Astrocyte (in vitro differentiated cells and primary cell): ENCODE data around the gene DOCK1. TPM values are rescaled to one million over a fixed set of nuclear protein-coding genes. Genes with fewer than 3 reads are reported as not detected.
"Not testable (repeated sequence)": the region's sequence is repeated elsewhere in the genome, so short reads cannot be mapped to it uniquely, and the experiment has no call there.

Experiments
- DNase-seq: peaks from one replicate; pipeline ENCODE4 v3.0.0-alpha.2; 2010; ENCODE audit warnings: low read depth
- FAIRE-seq: peaks from 2 replicates; lab custom pipeline; 2011; peaks lifted over from hg19 to GRCh38; lab: Jason Lieb, UNC
- H2AFZ ChIP-seq: 2 replicates; pipeline ENCODE4 v1.6.0; 2012; ENCODE audit warnings: low read depth, low read length, inconsistent platforms
- H3K27ac ChIP-seq: 2 replicates; pipeline ENCODE4 v1.5.1; 2011; ENCODE audit warnings: low read depth, low read length, inconsistent platforms
- H3K27me3 ChIP-seq: 2 replicates; pipeline ENCODE4 v1.6.0; 2011; ENCODE audit warnings: low read length, inconsistent platforms; ENCODE audit not compliant: insufficient read depth
- H3K36me3 ChIP-seq: 2 replicates; pipeline ENCODE4 v1.5.1; 2011; ENCODE audit warnings: low read length, inconsistent platforms; ENCODE audit not compliant: insufficient read depth
- H3K4me1 ChIP-seq: 2 replicates; pipeline ENCODE4 v1.5.1; 2011; ENCODE audit warnings: low read length, inconsistent platforms; ENCODE audit not compliant: insufficient read depth
- H3K4me2 ChIP-seq: 2 replicates; pipeline ENCODE4 v1.6.0; 2012; ENCODE audit warnings: low read length, inconsistent platforms
- H3K4me3 ChIP-seq: 2 replicates; pipeline ENCODE4 v1.5.1; 2011; ENCODE audit warnings: low read depth, mild to moderate bottlenecking, low read length, inconsistent platforms; ENCODE audit not compliant: insufficient read depth
- H3K79me2 ChIP-seq: 2 replicates; pipeline ENCODE4 v1.6.0; 2012; ENCODE audit warnings: mild to moderate bottlenecking, low read length, inconsistent platforms; ENCODE audit not compliant: insufficient read depth
- H3K9ac ChIP-seq: 2 replicates; pipeline ENCODE4 v1.6.0; 2012; ENCODE audit warnings: mild to moderate bottlenecking, low read length, inconsistent platforms
- H3K9me3 ChIP-seq: 2 replicates; pipeline ENCODE4 v1.5.1; 2012; ENCODE audit warnings: low read depth, mild to moderate bottlenecking, low read length, inconsistent platforms; ENCODE audit not compliant: insufficient read depth
- H4K20me1 ChIP-seq: 2 replicates; pipeline ENCODE4 v1.6.0; 2012; ENCODE audit warnings: low read length, inconsistent platforms; ENCODE audit not compliant: insufficient read depth
- H3K27ac Mint-ChIP-seq: one replicate; pipeline ENCODE4 v1.8.0; 2021; ENCODE audit warnings: mild to moderate bottlenecking, mixed read lengths; ENCODE audit not compliant: unreplicated experiment
- H3K27me3 Mint-ChIP-seq: one replicate; pipeline ENCODE4 v1.8.0; 2021; ENCODE audit warnings: low read depth, mixed read lengths; ENCODE audit not compliant: unreplicated experiment
- H3K36me3 Mint-ChIP-seq: one replicate; pipeline ENCODE4 v1.8.0; 2021; ENCODE audit warnings: low read depth, mixed read lengths; ENCODE audit not compliant: unreplicated experiment
- H3K4me1 Mint-ChIP-seq: one replicate; pipeline ENCODE4 v1.8.0; 2021; ENCODE audit warnings: low read depth, mixed read lengths; ENCODE audit not compliant: unreplicated experiment
- H3K4me3 Mint-ChIP-seq: one replicate; pipeline ENCODE4 v1.8.0; 2021; ENCODE audit warnings: mild to moderate bottlenecking, moderate library complexity, mixed read lengths; ENCODE audit not compliant: unreplicated experiment
- H3K9me3 Mint-ChIP-seq: one replicate; pipeline ENCODE4 v1.8.0; 2021; ENCODE audit warnings: mild to moderate bottlenecking, mixed read lengths; ENCODE audit not compliant: unreplicated experiment
- EZH2 ChIP-seq: IDR thresholded peaks from 2 replicates; pipeline ENCODE4 v1.6.1; 2012; ENCODE audit warnings: mild to moderate bottlenecking, low read length, inconsistent platforms; ENCODE audit not compliant: insufficient read depth
- total RNA-seq: library from RNA; stranded (reverse); gene quantifications from 2 replicates; pipeline ENCODE4 v1.2.1, GENCODE V29; 2021
- TF ChIP-seq, protein P1 (sequence below): IDR thresholded peaks from 2 replicates; pipeline ENCODE4 v1.5.1; 2011; ENCODE audit warnings: low read depth, mild to moderate bottlenecking, inconsistent platforms, low read length, moderate library complexity; ENCODE audit not compliant: insufficient read depth

Gene DOCK1
- total RNA-seq, 1 donor from 2014 or later: 42.5 TPM

DNA sequence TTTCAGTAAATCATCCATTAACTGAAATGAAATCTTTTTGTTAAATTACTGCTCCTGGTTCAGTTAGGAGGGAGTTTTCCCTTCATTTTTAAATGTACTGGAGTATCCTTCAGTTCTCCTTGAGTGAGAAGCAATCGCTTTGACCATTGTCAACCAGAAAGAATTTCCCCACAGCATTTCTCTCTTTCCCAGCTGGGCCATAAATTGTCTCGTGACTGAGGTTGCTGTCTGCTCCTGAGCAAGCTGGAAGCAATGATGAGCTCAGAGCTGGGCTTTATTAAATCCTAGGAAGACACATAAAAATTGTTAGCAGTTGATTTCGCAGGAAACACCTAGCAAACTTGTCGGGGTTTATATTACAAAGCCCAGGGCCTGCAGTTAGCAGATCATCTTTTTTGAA is 393.2 kb downstream of the DOCK1 start:
- Histone ChIP-seq H3K4me3 (no peak overlapping the region), H2AFZ (no peak overlapping the region), H3K4me1 (no peaks in the 10 kb centered on the region), H3K79me2 (no peaks in the 10 kb centered on the region), H3K9ac (no peak overlapping the region), H3K27me3 (no peaks in the 10 kb centered on the region), H3K36me3 (no peaks in the 10 kb centered on the region), H3K9me3 (no peaks in the 10 kb centered on the region), H3K4me2 (no peak overlapping the region), H4K20me1 (peaks cover 18% of the 10 kb centered on the region), H3K27ac (no peak overlapping the region)
- no peak for FAIRE-seq
- H3K27ac Mint-ChIP-seq: no peak overlapping the region
- peaks cover 8% of the 10 kb centered on the region for H3K4me1 Mint-ChIP-seq
- no peak for DNase-seq
- peaks cover 14% of the 10 kb centered on the region for H3K36me3 Mint-ChIP-seq
- H3K9me3 Mint-ChIP-seq: no peaks in the 10 kb centered on the region
- TF ChIP-seq EZH2: no peak
- TF ChIP-seq, protein P1, sequence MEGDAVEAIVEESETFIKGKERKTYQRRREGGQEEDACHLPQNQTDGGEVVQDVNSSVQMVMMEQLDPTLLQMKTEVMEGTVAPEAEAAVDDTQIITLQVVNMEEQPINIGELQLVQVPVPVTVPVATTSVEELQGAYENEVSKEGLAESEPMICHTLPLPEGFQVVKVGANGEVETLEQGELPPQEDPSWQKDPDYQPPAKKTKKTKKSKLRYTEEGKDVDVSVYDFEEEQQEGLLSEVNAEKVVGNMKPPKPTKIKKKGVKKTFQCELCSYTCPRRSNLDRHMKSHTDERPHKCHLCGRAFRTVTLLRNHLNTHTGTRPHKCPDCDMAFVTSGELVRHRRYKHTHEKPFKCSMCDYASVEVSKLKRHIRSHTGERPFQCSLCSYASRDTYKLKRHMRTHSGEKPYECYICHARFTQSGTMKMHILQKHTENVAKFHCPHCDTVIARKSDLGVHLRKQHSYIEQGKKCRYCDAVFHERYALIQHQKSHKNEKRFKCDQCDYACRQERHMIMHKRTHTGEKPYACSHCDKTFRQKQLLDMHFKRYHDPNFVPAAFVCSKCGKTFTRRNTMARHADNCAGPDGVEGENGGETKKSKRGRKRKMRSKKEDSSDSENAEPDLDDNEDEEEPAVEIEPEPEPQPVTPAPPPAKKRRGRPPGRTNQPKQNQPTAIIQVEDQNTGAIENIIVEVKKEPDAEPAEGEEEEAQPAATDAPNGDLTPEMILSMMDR: no peak
- H3K27me3 Mint-ChIP-seq: no peaks in the 10 kb centered on the region
- no peak overlapping the region for H3K4me3 Mint-ChIP-seq

DNA sequence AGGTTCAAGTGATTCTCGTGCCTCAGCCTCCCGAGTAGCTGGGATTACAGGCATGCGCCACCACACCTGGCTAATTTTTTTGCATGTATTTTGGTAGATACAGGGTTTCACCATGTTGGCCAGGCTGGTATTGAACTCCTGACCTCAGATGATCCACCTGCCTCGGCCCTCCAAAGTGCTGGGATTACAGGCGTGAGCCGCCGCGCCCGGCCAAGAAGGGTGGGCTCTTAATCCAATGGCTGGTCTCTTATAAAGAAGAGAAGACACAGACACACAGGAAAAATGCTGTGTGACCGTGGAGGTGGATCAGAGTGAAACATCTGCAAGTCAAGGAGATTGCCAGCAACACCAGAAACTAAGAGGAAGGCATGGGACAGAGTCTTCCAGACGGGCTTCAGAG is 394.0 kb downstream of the DOCK1 start:
- not testable (repeated sequence) for FAIRE-seq, H3K27me3 Mint-ChIP-seq, H3K36me3 Mint-ChIP-seq, H3K4me3 Mint-ChIP-seq, H3K27me3 ChIP-seq, H3K27ac Mint-ChIP-seq, H3K4me1 Mint-ChIP-seq, DNase-seq, H3K4me1 ChIP-seq, H3K79me2 ChIP-seq, H3K9ac ChIP-seq, H3K9me3 ChIP-seq, H3K36me3 ChIP-seq, H3K9me3 Mint-ChIP-seq, H3K4me2 ChIP-seq, H3K27ac ChIP-seq, H2AFZ ChIP-seq, H3K4me3 ChIP-seq
- peaks cover 14% of the 10 kb centered on the region for H4K20me1 ChIP-seq

DNA sequence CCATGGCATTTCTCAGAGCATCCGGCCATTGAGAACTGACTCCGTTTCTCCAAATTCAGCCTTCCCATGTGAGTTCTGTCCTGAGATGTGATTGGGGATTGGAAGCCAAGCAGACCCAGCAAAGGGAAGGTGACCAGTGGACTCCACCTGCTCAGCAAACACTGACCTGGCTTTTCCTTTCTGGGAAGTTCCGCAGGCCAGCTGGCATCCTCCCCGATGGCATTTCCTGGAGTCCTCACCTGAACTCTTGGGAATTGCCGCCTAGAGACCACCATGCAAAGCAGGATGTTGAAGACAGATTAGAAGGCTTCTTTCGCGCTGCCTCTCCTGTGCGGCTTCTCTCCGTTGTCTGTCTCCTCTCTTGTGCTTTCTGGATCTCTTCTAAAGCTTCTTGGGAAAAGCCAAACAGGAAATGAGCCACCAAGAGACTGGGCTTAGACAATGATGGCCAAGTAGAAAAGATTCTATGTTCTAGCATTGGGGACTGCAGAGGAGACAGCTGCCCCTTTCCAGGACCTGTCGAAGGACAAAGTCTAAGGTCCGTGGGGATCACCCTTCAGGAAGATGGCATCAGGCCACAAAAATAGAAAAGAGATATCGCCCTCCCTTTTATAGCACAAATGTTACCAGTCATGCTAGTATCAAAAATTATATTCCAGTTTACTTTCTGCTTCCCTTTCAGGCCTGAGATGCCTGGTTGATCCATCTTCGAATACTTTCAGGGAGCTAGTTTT is 394.9 kb downstream of the DOCK1 start:
- H3K27ac Mint-ChIP-seq: no peak overlapping the region
- Histone ChIP-seq H4K20me1 (peaks cover 14% of the 10 kb centered on the region), H3K79me2 (no peaks in the 10 kb centered on the region), H3K9ac (no peak overlapping the region), H3K9me3 (no peaks in the 10 kb centered on the region), H3K27me3 (no peaks in the 10 kb centered on the region), H3K36me3 (no peaks in the 10 kb centered on the region), H3K4me3 (no peak overlapping the region), H3K4me1 (no peaks in the 10 kb centered on the region), H3K4me2 (no peak overlapping the region), H3K27ac (no peak overlapping the region), H2AFZ (no peak overlapping the region)
- no peaks in the 10 kb centered on the region for H3K27me3 Mint-ChIP-seq
- no peaks in the 10 kb centered on the region for H3K9me3 Mint-ChIP-seq
- peaks cover 8% of the 10 kb centered on the region for H3K4me1 Mint-ChIP-seq
- FAIRE-seq (no peak), DNase-seq (no peak)
- no peak for TF ChIP-seq EZH2
- no peak overlapping the region for H3K4me3 Mint-ChIP-seq
- peaks cover 9% of the 10 kb centered on the region for H3K36me3 Mint-ChIP-seq
